ENCODE measurements around the gene TMEM238.

- peak; percentile 23; the same call in 1 of the 2 replicates for TF ChIP-seq REST (IDR thresholded peaks at IDR 0.05; ENCODE audit: borderline replicate concordance)
- no peak for TF ChIP-seq REST (CRISPR knock-in tag; IDR thresholded peaks at IDR 0.05; ENCODE audit: low read depth)
- no peak for TF ChIP-seq CCNT2 (IDR thresholded peaks at IDR 0.05; ENCODE audit: borderline replicate concordance, extremely low read depth, insufficient read length, low read depth, low read length)
Observed at GRCh38 chr19:55353803-55354697, 30.0 kb downstream of the TMEM238 start.

All from K562 (cell line).